K562 (cell line): ENCODE data around the gene TMC8. TPM values are rescaled to one million over a fixed set of nuclear protein-coding genes. Genes with fewer than 3 reads are reported as not detected.

Experiments
- RREB1 ChIP-seq: fragments of 250-450 bp; sonication (Bioruptor Pico); IDR thresholded peaks from 2 replicates; pipeline ENCODE4 v1.4.0; 2020
- polyA plus RNA-seq, 8 experiments: library from polyadenylated mRNA; depleted of rRNA in 4 of 8; stranded (reverse) in 5 of 8; unstranded in 3 of 8; fragments of >200 nt; fragmentation: Nextera tagmentation in 2 of 8; fragmentation: Illumina TruSeq in 1 of 8; extraction: Ambion mirVana in 2 of 8; extraction: Trizol in 1 of 8; gene quantifications; 2 replicates each; pipeline versions ENCODE4 v1.2.1 to v1.2.3, GENCODE V29; 2011 to 2014; ENCODE audit warnings: inconsistent platforms in 1 of 8, missing spikeins in 1 of 8
- total RNA-seq, 7 experiments: library from RNA; depleted of rRNA in 6 of 7; stranded (reverse); fragments of >200 nt in 6 of 7; fragmentation: Illumina TruSeq in 2 of 7; extraction: Trizol in 2 of 7; gene quantifications; 2 replicates each; pipeline versions ENCODE4 v1.2.1 to v1.2.3, GENCODE V29; 2011 to 2021; ENCODE audit warnings: low replicate concordance in 1 of 7
- TF ChIP-seq, protein P1 (sequence below), 2 experiments: fragments of 450-650 bp; formaldehyde crosslinking in 1 of 2; IDR thresholded peaks; 2 replicates each; pipeline versions ENCODE4 v1.4.0 to v1.6.1; 2014 to 2020; ENCODE audit warnings: mild to moderate bottlenecking in 2 of 2, borderline replicate concordance in 1 of 2, low read depth in 1 of 2

The TMC8 gene
- total and polyA plus RNA-seq, 9 of the 15 experiments (the other 6 are each of a cell fraction or from before 2014, with no cell fraction given): 0.13 to 10.9 (median 2.8) TPM

DNA sequence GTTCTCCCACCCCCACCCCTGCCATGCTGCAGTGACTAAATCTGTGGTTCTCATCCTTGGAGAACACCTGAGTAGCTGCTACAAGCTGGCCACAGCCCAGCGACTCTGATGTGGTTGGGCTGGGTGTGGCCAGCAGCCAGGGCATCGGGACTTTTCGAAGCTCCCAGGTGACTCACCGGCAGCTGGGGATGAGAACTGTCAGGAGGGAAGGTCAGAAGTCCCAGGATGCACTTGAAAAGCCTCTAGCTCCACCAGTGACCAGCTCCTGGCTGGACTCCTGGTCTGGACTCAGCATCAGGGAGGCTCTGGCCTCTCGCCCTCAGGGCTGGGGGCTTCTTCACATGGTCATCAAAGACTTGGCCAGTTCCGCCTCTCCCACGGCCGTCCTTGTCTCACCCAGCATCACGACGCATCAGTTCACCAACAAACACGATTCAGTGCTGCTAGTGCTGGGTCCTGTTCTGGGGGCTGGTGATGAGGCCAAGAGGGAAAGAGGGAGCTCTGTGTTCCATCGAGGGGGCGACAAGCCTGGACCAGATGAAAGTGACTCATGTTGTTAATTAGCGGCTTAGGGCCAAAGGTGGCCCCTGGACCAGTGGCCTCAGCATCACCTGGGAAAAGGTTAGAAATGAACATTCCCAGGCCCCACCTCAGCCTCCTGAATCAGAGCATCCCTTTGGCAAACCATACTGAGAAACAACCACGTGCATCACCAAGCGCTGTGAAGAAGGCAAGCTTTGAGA lies 11.7 kb downstream of the TMC8 start (continued):
- no peak for TF ChIP-seq RREB1 (CRISPR knock-in tag)
- TF ChIP-seq, protein P1, sequence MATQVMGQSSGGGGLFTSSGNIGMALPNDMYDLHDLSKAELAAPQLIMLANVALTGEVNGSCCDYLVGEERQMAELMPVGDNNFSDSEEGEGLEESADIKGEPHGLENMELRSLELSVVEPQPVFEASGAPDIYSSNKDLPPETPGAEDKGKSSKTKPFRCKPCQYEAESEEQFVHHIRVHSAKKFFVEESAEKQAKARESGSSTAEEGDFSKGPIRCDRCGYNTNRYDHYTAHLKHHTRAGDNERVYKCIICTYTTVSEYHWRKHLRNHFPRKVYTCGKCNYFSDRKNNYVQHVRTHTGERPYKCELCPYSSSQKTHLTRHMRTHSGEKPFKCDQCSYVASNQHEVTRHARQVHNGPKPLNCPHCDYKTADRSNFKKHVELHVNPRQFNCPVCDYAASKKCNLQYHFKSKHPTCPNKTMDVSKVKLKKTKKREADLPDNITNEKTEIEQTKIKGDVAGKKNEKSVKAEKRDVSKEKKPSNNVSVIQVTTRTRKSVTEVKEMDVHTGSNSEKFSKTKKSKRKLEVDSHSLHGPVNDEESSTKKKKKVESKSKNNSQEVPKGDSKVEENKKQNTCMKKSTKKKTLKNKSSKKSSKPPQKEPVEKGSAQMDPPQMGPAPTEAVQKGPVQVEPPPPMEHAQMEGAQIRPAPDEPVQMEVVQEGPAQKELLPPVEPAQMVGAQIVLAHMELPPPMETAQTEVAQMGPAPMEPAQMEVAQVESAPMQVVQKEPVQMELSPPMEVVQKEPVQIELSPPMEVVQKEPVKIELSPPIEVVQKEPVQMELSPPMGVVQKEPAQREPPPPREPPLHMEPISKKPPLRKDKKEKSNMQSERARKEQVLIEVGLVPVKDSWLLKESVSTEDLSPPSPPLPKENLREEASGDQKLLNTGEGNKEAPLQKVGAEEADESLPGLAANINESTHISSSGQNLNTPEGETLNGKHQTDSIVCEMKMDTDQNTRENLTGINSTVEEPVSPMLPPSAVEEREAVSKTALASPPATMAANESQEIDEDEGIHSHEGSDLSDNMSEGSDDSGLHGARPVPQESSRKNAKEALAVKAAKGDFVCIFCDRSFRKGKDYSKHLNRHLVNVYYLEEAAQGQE (IDR thresholded peaks at IDR 0.05; ENCODE audit: borderline replicate concordance): no peak
- TF ChIP-seq, protein P1 (CRISPR knock-in tag; IDR thresholded peaks at IDR 0.05; ENCODE audit: low read depth): no peak
